CD4-positive, alpha-beta memory T cell (primary cell): Measurements from ENCODE around the gene NCOA6. TPM values are rescaled to one million over a fixed set of nuclear protein-coding genes. Genes with fewer than 3 reads are reported as not detected.
"Not testable (repeated sequence)": the region's sequence is repeated elsewhere in the genome, so short reads cannot be mapped to it uniquely, and the experiment has no call there.

Experiments used
- CTCF ChIA-PET: fragments of 350-600 bp; sonication (Branson Sonifier 250); formaldehyde crosslinking; loops from one replicate; lab custom pipeline; 2021; ENCODE audit warnings: inconsistent platforms; ENCODE audit not compliant: partially characterized antibody; lab: Charles Lee
- POLR2A ChIA-PET: fragments of 350-600 bp; sonication (Branson Sonifier 250); formaldehyde crosslinking; loops from one replicate; lab custom pipeline; 2021; ENCODE audit not compliant: partially characterized antibody; lab: Charles Lee
- DNase-seq, 5 donors: peaks; one replicate each; pipeline versions ENCODE4 v3.0.0 to v3.0.0-alpha.2; 2020 to 2022; ENCODE audit warnings: mixed read lengths in 1 of 5
- H3K27ac ChIP-seq: one replicate; pipeline ENCODE4 v1.7.0; 2013; ENCODE audit warnings: low read depth, low read length
- H3K27me3 ChIP-seq: 2 replicates; pipeline ENCODE4 v1.7.0; 2013; ENCODE audit warnings: mild to moderate bottlenecking, low read length, moderate library complexity; ENCODE audit not compliant: insufficient read depth
- H3K36me3 ChIP-seq: 2 replicates; pipeline ENCODE4 v1.7.0; 2013; ENCODE audit warnings: mild to moderate bottlenecking, low read length, moderate library complexity; ENCODE audit not compliant: insufficient read depth
- H3K4me1 ChIP-seq: 2 replicates; pipeline ENCODE4 v1.7.0; 2013; ENCODE audit warnings: mild to moderate bottlenecking, low read length, moderate library complexity; ENCODE audit not compliant: insufficient read depth
- H3K4me3 ChIP-seq, 2 donors: one replicate each; pipeline ENCODE4 v1.7.0; 2013; ENCODE audit warnings: low read length in 2 of 2, mild to moderate bottlenecking in 1 of 2
- H3K9me3 ChIP-seq, 2 donors: one replicate each; pipeline ENCODE4 v1.7.0; 2013; ENCODE audit warnings: low read length in 2 of 2, control low read depth in 1 of 2; ENCODE audit not compliant: control insufficient read depth in 1 of 2
- H3K27ac Mint-ChIP-seq, 7 donors: one replicate each; pipeline ENCODE4 v1.8.0; 2020 to 2021; ENCODE audit warnings: mixed read lengths in 7 of 7, mild to moderate bottlenecking in 6 of 7, inconsistent platforms in 3 of 7, moderate library complexity in 3 of 7
- H3K27me3 Mint-ChIP-seq, 2 donors: one replicate each; pipeline ENCODE4 v1.8.0; 2020 to 2021; ENCODE audit warnings: mixed read lengths in 2 of 2
- H3K36me3 Mint-ChIP-seq, 2 donors: one replicate each; pipeline ENCODE4 v1.8.0; 2020 to 2021; ENCODE audit warnings: mixed read lengths in 2 of 2, inconsistent platforms in 1 of 2, mild to moderate bottlenecking in 1 of 2
- H3K4me1 Mint-ChIP-seq, 4 donors: one replicate each; pipeline ENCODE4 v1.8.0; 2020 to 2021; ENCODE audit warnings: mixed read lengths in 4 of 4, mild to moderate bottlenecking in 1 of 4
- H3K4me3 Mint-ChIP-seq, 8 donors: one replicate each; pipeline ENCODE4 v1.8.0; 2020 to 2021; ENCODE audit warnings: mixed read lengths in 8 of 8, mild to moderate bottlenecking in 7 of 8, moderate library complexity in 6 of 8, inconsistent platforms in 3 of 8
- H3K9me3 Mint-ChIP-seq, 8 donors: one replicate each; pipeline ENCODE4 v1.8.0; 2020 to 2021; ENCODE audit warnings: mixed read lengths in 8 of 8, mild to moderate bottlenecking in 5 of 8, inconsistent platforms in 3 of 8, moderate library complexity in 1 of 8
- intact Hi-C: fragments of 100-400 bp; cut with micrococcal nuclease; formaldehyde crosslinking; loops from one replicate; pipeline ENCODE4 v1.15.1; 2023
- polyA plus RNA-seq, 2 donors: library from polyadenylated mRNA; unstranded; fragments of 300-500 nt; fragmentation: Illumina TruSeq; gene quantifications; one replicate each; pipeline ENCODE4 v1.2.3, GENCODE V29; 2021
- total RNA-seq, 2 experiments: library from RNA; stranded (reverse); gene quantifications; one replicate each; pipeline ENCODE4 v1.2.3, GENCODE V29; 2021

NCOA6 gene
- total and polyA plus RNA-seq, 4 experiments from 2014 or later: 0.60 to 29.9 (median 21.2) TPM

DNA sequence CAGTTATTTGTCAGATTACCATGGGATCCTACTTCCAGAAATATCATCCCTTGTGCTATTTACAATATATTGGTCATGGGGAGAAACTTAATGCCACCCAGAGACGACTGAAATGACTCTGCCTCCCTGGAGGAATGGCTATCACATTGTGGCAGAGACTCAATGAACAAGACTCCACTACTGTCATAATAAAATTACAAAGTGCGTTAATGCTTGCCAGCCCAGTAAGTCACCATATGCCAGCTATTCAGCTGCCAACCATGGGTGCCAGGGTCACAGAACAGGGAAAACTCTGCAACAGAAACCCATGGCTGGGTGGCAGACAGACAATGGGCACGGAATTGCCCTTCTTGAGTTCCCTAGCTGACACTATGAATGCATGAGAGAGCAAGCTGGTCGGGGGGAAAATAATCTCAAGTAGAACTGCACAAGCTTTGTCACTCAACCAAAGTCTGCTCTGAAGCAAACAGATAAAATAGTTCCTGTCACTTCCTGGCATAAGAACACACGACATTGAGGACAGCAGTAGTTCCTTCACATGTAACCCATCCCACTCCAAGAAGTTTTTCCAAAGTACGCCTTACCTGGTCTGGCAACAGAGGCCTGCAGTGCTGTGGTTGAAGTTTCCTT, 89.2 kb downstream of the NCOA6 start:
- Histone ChIP-seq H3K36me3 (peaks cover 12% of the 10 kb centered on the region), H3K4me1 (no peaks in the 10 kb centered on the region), H3K27ac (no peak overlapping the region), H3K4me3 (no peak overlapping the region), H3K9me3 (no peaks in the 10 kb centered on the region), H3K27me3 (no peaks in the 10 kb centered on the region)
- Mint-ChIP-seq H3K27me3 (no peaks in the 10 kb centered on the region), H3K27ac (peak overlapping the region in 1 of 7 donors; percentile 32), H3K4me1 (peaks cover 0 to 2% (median under 1%) of the 10 kb centered on the region in 4 donors), H3K4me3 (no peak overlapping the region), H3K9me3 (no peaks in the 10 kb centered on the region), H3K36me3 (peaks cover 24 to 36% of the 10 kb centered on the region in 2 donors)
- no peak for DNase-seq
- ChIA-PET CTCF (no interaction called here), POLR2A (no interaction called here)
- intact Hi-C loops: no loop called here

DNA sequence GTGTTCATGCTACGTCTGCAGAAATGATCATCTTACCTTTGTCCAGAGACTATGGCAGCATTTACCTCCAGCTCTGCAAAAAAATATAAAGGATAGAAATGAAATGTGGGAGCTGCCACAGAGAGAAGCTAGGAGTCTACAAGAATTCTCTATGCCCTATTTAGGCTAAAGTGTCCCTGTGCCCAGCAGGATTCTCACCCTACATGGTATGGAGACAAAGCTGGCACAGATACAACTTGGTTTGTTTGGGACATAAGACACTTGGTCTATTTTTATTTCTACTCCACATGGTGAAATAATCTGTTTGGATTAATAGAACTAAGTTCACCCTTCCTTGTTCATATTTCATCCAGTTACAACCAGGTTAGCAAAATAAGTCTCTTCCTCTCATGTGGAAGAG, 92.9 kb downstream of the NCOA6 start:
- Mint-ChIP-seq H3K27ac (peak overlapping the region in 1 of 7 donors; percentile 85), H3K9me3 (no peaks in the 10 kb centered on the region), H3K4me3 (no peak overlapping the region), H3K36me3 (peaks cover 22 to 33% of the 10 kb centered on the region in 2 donors), H3K27me3 (no peaks in the 10 kb centered on the region), H3K4me1 (peaks cover 0 to 2% (median under 1%) of the 10 kb centered on the region in 4 donors)
- ChIA-PET POLR2A (no interaction called here), CTCF (no interaction called here)
- no peak overlapping the region for H3K27ac ChIP-seq
- no peaks in the 10 kb centered on the region for H3K4me1 ChIP-seq
- DNase-seq: no peak
- no peak overlapping the region for H3K4me3 ChIP-seq
- H3K36me3 ChIP-seq: peaks cover 8% of the 10 kb centered on the region
- H3K27me3 ChIP-seq: no peaks in the 10 kb centered on the region
- H3K9me3 ChIP-seq: no peaks in the 10 kb centered on the region
- intact Hi-C loops: no loop called here

DNA sequence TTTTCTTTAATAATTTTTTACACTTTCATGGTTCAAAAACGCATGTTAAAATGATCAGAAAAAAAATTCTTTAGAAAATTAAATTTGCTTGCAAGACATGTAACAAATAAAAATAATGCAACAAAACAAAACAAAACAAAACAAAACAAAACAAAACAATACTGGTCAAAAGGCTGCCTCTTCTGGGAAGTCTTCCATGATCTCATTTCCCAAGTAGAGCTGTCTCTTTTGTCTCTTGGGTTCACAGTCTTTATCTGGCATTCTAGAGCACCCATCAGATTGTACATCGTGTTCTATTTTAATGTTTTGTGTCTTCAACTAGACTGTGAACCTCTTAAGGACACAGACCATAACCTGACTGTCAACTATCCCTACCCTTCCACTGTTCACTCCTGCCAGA, 96.0 kb downstream of the NCOA6 start:
- Histone ChIP-seq H3K9me3 (no peaks in the 10 kb centered on the region), H3K27ac (no peak overlapping the region), H3K4me1 (no peaks in the 10 kb centered on the region), H3K36me3 (peaks cover 26% of the 10 kb centered on the region), H3K4me3 (no peak overlapping the region), H3K27me3 (no peaks in the 10 kb centered on the region)
- Mint-ChIP-seq H3K4me1 (peaks cover 0 to 2% (median under 1%) of the 10 kb centered on the region in 4 donors), H3K27ac (peak overlapping the region in 2 of 7 donors; percentile 31 to 68), H3K36me3 (peaks cover 34 to 49% of the 10 kb centered on the region in 2 donors), H3K27me3 (no peaks in the 10 kb centered on the region), H3K4me3 (peak overlapping the region in 1 of 8 donors; percentile 2), H3K9me3 (no peaks in the 10 kb centered on the region)
- ChIA-PET POLR2A (no interaction called here), CTCF (interaction anchor here (1.2 kb wide), 1 partner anchor 21 kb away, joined by 3 read pairs; no protein-coding TSS in a partner anchor)
- intact Hi-C loops: no loop called here
- DNase-seq: no peak

DNA sequence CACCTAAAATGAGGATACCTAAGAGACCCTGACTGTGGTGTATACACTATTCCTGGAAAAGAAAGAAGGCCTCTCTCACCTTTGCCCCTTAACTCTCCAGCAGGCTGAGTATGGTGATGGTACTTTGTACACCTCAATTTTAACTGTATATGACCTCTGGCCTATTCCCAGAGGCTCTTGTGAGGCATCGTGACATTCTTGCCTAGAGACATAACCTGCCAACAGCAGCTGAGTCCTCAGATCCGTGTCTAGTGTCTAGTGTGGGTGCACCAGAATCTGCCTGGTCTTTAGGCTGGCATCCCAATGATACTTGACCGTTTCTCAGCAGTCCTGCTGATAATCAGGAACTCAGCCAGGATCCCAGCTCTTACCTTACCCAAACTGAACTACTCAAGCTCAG, 101.3 kb downstream of the NCOA6 start:
- Histone ChIP-seq H3K4me1 (no peaks in the 10 kb centered on the region), H3K27me3 (no peaks in the 10 kb centered on the region), H3K4me3 (no peak overlapping the region), H3K27ac (no peak overlapping the region), H3K36me3 (peaks cover 32% of the 10 kb centered on the region), H3K9me3 (no peaks in the 10 kb centered on the region)
- ChIA-PET CTCF (interaction anchor here (0.6 to 0.7 kb wide), 2 partner anchors 288 to 651 kb away, joined by 3 read pairs; no protein-coding TSS in a partner anchor), POLR2A (no interaction called here)
- Mint-ChIP-seq H3K9me3 (no peaks in the 10 kb centered on the region), H3K36me3 (peaks cover 29 to 51% of the 10 kb centered on the region in 2 donors), H3K27me3 (no peaks in the 10 kb centered on the region), H3K4me1 (no peaks in the 10 kb centered on the region), H3K27ac (peak overlapping the region in 1 of 7 donors; percentile 24), H3K4me3 (no peak overlapping the region)
- intact Hi-C loops: no loop called here
- DNase-seq: no peak

DNA sequence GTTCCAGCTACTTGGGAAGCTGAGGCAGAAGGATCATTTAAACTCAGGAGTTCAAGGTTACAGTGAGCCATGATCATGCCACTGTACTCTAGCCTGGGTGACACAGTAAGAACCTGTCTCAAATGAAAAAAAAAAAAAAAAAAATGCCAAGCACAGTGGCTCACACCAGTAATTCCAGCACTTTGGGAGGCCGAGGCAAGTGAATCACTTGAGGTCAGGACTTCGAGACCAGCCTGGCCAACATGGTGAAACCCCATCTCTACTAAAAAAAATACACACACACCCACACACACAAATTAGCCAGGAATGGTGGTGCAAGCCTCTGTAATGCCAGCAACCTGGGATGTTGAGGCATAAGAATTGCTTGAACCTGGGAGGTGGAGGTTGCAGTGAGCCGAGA, 102.9 kb downstream of the NCOA6 start:
- H3K27me3 ChIP-seq, CTCF ChIA-PET, H3K4me1 Mint-ChIP-seq, H3K27me3 Mint-ChIP-seq, H3K4me3 ChIP-seq, H3K9me3 ChIP-seq, intact Hi-C loops, H3K9me3 Mint-ChIP-seq, H3K27ac ChIP-seq, H3K4me3 Mint-ChIP-seq, DNase-seq, H3K4me1 ChIP-seq, POLR2A ChIA-PET: not testable (repeated sequence)
- H3K36me3 ChIP-seq: peaks cover 32% of the 10 kb centered on the region
- H3K27ac Mint-ChIP-seq: peak overlapping the region in 1 of 7 donors; percentile 17
- H3K36me3 Mint-ChIP-seq: peaks cover 30 to 53% of the 10 kb centered on the region in 2 donors

DNA sequence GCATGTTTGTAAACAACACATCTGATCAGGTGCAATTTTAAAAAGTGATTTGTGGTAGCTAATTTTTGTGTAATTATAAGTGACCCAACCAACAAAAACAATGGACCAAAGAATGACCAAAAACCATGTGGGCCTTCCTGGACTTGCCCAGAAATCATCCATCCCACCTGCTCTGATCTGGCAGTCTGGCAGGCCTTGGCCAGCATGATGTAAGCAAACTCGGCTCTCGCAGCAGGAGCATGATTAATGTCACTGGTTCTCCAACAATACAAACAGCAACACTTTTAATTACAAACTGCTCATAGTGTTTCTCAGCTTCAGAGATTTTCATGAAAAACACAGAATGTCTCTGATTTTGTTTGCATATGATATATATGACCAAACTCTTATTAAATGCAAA, 105.2 kb downstream of the NCOA6 start:
- Mint-ChIP-seq H3K4me3 (no peak overlapping the region), H3K9me3 (no peaks in the 10 kb centered on the region), H3K27ac (peak overlapping the region in 3 of 7 donors; percentile 32 to 76 (median 42)), H3K27me3 (no peaks in the 10 kb centered on the region), H3K4me1 (no peaks in the 10 kb centered on the region), H3K36me3 (peaks cover 19 to 40% of the 10 kb centered on the region in 2 donors)
- peaks cover 20% of the 10 kb centered on the region for H3K36me3 ChIP-seq
- H3K27me3 ChIP-seq: no peaks in the 10 kb centered on the region
- no peak overlapping the region for H3K4me3 ChIP-seq
- ChIA-PET CTCF (interaction anchor here (1.1 to 1.4 kb wide), 3 partner anchors 12 to 408 kb away, joined by 3 to 4 read pairs (median 3); no protein-coding TSS in a partner anchor), POLR2A (no interaction called here)
- H3K9me3 ChIP-seq: no peaks in the 10 kb centered on the region
- H3K27ac ChIP-seq: no peak overlapping the region
- DNase-seq: no peak
- no peaks in the 10 kb centered on the region for H3K4me1 ChIP-seq
- intact Hi-C loops: no loop called here

DNA sequence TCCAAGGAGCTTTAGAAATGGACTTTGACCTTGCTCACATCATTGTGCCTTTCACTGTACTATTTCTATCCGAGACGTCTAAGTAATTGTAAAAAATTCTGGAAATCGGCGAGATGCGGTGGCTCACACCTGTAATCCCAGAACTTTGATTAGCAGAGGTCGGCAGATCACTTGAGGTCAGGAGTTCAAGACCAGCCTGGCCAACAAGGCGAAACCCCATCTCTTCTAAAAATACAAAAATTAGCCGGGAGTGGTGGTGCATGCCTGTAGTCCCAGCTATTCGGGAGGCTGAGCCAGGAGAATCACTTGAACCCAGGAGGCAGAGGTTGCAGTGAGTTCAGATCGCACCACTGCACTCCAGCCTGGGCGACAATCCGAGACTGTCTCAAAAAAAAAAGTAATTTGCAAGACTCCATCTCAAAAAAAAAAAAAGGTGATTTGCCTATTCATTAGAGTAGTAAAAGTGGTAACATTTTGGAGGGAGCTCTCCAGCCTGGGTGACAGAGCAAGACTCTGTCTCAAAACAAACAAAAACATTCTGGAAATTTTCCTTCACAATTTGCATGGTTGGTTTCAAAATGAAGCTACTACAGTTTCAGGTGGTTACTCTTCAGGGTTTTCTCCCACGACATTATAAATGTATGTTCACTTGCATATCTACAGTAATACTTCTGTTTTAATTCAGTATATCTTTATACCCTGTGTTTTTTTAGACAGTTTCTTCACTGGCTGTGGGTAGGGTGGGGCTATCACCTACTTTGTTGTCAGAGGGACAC, 106.0 kb downstream of the NCOA6 start:
- H3K9me3 ChIP-seq, H3K4me1 ChIP-seq, POLR2A ChIA-PET, H3K4me3 ChIP-seq, H3K27ac ChIP-seq, H3K4me1 Mint-ChIP-seq, H3K4me3 Mint-ChIP-seq, H3K27me3 ChIP-seq, H3K27me3 Mint-ChIP-seq, H3K9me3 Mint-ChIP-seq, intact Hi-C loops, DNase-seq: not testable (repeated sequence)
- peaks cover 14% of the 10 kb centered on the region for H3K36me3 ChIP-seq
- peaks cover 21 to 40% of the 10 kb centered on the region in 2 donors for H3K36me3 Mint-ChIP-seq
- CTCF ChIA-PET: interaction anchor here (1.1 to 1.4 kb wide), 2 partner anchors 11 to 407 kb away, joined by 3 to 4 read pairs; no protein-coding TSS in a partner anchor
- peak overlapping the region in 1 of 7 donors; percentile 35 for H3K27ac Mint-ChIP-seq
